ENCODE results near the gene PRKN.
A peak's percentile ranks its signal among the peaks of the same experiment; 100 is the strongest.

Gene PRKN

GRCh38 chr6:161557333-161558107 lies 1170.0 kb downstream of the PRKN start:
- Mint-ChIP-seq H3K36me3 (ENCODE audit: low read depth) (peaks cover 8% of the 10 kb centered on the region), H3K4me1 (peaks cover 5% of the 10 kb centered on the region), H3K27ac (no peak overlapping the region), H3K9me3 (peaks cover 35% of the 10 kb centered on the region), H3K27me3 (ENCODE audit: low read depth, poor library complexity) (peaks cover 2% of the 10 kb centered on the region), H3K4me3 (no peak overlapping the region)
- TF ChIP-seq, protein P1, sequence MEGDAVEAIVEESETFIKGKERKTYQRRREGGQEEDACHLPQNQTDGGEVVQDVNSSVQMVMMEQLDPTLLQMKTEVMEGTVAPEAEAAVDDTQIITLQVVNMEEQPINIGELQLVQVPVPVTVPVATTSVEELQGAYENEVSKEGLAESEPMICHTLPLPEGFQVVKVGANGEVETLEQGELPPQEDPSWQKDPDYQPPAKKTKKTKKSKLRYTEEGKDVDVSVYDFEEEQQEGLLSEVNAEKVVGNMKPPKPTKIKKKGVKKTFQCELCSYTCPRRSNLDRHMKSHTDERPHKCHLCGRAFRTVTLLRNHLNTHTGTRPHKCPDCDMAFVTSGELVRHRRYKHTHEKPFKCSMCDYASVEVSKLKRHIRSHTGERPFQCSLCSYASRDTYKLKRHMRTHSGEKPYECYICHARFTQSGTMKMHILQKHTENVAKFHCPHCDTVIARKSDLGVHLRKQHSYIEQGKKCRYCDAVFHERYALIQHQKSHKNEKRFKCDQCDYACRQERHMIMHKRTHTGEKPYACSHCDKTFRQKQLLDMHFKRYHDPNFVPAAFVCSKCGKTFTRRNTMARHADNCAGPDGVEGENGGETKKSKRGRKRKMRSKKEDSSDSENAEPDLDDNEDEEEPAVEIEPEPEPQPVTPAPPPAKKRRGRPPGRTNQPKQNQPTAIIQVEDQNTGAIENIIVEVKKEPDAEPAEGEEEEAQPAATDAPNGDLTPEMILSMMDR (IDR thresholded peaks at IDR 0.05) = no peak
- peak; percentile 20 for DNase-seq

DNA sequence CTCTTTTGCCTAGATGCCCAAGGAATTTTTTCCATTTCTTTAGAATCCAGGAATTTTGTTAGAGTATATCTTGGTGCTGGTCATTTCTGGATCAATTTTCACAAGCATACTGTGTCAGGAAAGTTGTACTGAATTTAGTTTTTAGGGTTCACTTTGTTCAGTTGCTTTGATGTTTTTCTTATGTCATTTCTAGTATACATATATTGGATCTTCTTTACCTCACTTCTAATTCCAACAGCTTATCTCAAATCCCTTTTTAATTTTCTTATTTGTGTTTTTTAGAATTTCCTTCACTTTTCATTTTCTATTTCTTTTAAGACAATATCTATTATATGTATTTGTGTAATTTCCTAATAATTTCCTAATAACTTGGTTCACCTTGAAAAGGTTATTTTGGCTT lies 1172.7 kb downstream of the PRKN start:
- peaks cover 12% of the 10 kb centered on the region for H3K4me1 Mint-ChIP-seq
- no peak overlapping the region for H3K4me3 Mint-ChIP-seq
- H3K9me3 Mint-ChIP-seq = peaks cover 53% of the 10 kb centered on the region
- TF ChIP-seq, protein P1 (IDR thresholded peaks at IDR 0.05) = no peak
- H3K27ac Mint-ChIP-seq = no peak overlapping the region
- peaks cover 14% of the 10 kb centered on the region for H3K36me3 Mint-ChIP-seq (ENCODE audit: low read depth)
- H3K27me3 Mint-ChIP-seq (ENCODE audit: low read depth, poor library complexity) = peaks cover 11% of the 10 kb centered on the region
- no peak for DNase-seq

GRCh38 chr6:161549977-161550655 lies 1177.5 kb downstream of the PRKN start:
- DNase-seq = no peak

DNA sequence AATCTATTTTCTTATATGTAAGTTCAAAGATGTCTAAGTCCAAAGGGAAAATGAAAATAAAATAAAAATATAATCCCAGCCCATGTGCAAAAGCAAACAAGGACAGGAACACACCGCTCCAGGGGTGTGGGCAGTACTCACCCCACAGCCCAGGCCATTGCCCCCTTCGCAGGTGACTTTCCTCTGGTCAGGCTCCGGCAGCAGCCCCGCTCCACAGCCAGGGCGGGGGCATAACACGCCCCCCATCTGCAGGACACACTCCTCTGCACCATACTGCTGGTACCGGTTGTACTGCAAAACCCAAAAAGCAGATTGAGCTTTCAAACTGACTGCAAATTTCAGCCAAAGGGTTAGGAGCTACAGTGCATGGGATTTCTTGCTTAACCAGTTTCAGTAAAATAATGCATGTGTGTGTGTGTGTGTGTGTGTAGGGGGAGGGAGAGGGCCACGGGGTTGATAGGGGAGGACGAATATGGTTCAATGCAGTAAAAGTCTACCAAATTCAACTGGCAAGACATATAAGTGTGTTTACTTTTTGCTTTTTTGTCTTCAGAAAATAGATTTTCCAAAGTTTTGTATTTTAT lies 1178.8 kb downstream of the PRKN start:
- peaks cover 31% of the 10 kb centered on the region for H3K9me3 Mint-ChIP-seq
- H3K4me3 Mint-ChIP-seq = no peak overlapping the region
- no peak overlapping the region for H3K27ac Mint-ChIP-seq
- TF ChIP-seq, protein P1 (IDR thresholded peaks at IDR 0.05) = no peak
- H3K27me3 Mint-ChIP-seq (ENCODE audit: low read depth, poor library complexity) = peaks cover 8% of the 10 kb centered on the region
- H3K4me1 Mint-ChIP-seq = peaks cover 16% of the 10 kb centered on the region
- peaks cover 14% of the 10 kb centered on the region for H3K36me3 Mint-ChIP-seq (ENCODE audit: low read depth)
- no peak for DNase-seq

More at GRCh38 chr6:161549977-161550655, 1177.5 kb downstream of the PRKN start:
- Mint-ChIP-seq H3K4me3 (no peak overlapping the region), H3K27me3 (ENCODE audit: low read depth, poor library complexity) (peaks cover 11% of the 10 kb centered on the region), H3K27ac (no peak overlapping the region), H3K4me1 (peaks cover 16% of the 10 kb centered on the region), H3K9me3 (peaks cover 43% of the 10 kb centered on the region), H3K36me3 (ENCODE audit: low read depth) (peaks cover 14% of the 10 kb centered on the region)
- TF ChIP-seq, protein P1 (IDR thresholded peaks at IDR 0.05) = no peak

GRCh38 chr6:161547617-161548016 lies 1179.9 kb downstream of the PRKN start:
- Mint-ChIP-seq H3K4me1 (peaks cover 16% of the 10 kb centered on the region), H3K4me3 (no peak overlapping the region), H3K27ac (no peak overlapping the region), H3K36me3 (ENCODE audit: low read depth) (peaks cover 6% of the 10 kb centered on the region), H3K27me3 (ENCODE audit: low read depth, poor library complexity) (peaks cover 8% of the 10 kb centered on the region), H3K9me3 (peaks cover 19% of the 10 kb centered on the region)
- TF ChIP-seq, protein P1 (IDR thresholded peaks at IDR 0.05) = no peak
- no peak for DNase-seq

All from nephron progenitor cell (in vitro differentiated cells).